Endothelial cell of umbilical vein (primary cell): ENCODE results near the gene NEDD4. TPM values are rescaled to one million over a fixed set of nuclear protein-coding genes. Genes with fewer than 3 reads are reported as not detected.

Source experiments
- BruUV-seq: library from RNA; stranded (reverse); fragments of 400-500 nt; replicated peaks from 2 replicates; lab custom pipeline; 2021; lab: Mats Ljungman, UMichigan
- CTCF ChIA-PET: fragments of 300-600, 350-600 bp; sonication (Branson Sonifier 250); formaldehyde crosslinking; loops from one replicate; lab custom pipeline; 2021; ENCODE audit warnings: antibody characterized with exemption, inconsistent platforms; lab: Charles Lee
- POLR2A ChIA-PET: fragments of 300-600, 350-600 bp; sonication (Branson Sonifier 250); formaldehyde crosslinking; loops from one replicate; lab custom pipeline; 2021; ENCODE audit warnings: antibody characterized with exemption, inconsistent platforms; lab: Charles Lee
- DNase-seq: peaks from one replicate; pipeline ENCODE4 v3.0.0-alpha.2; 2011; ENCODE audit warnings: low read depth, low spot score
- FAIRE-seq: peaks from 2 replicates; lab custom pipeline; 2011; peaks lifted over from hg19 to GRCh38; lab: Jason Lieb, UNC
- H2AFZ ChIP-seq: 2 replicates; pipeline ENCODE4 v1.6.0; 2012; ENCODE audit warnings: low read depth, low read length, control low read depth, inconsistent platforms
- H3K27ac ChIP-seq: 2 replicates; pipeline ENCODE4 v1.5.1; 2011; ENCODE audit warnings: low read depth, mild to moderate bottlenecking, control low read depth, low read length, moderate library complexity; ENCODE audit not compliant: insufficient read depth
- H3K27me3 ChIP-seq, 2 experiments: 2 replicates each; pipeline versions ENCODE4 v1.6.0 to v1.6.1; 2011; ENCODE audit warnings: low read length in 2 of 2, mixed read lengths in 1 of 2; ENCODE audit not compliant: control insufficient read depth in 2 of 2, insufficient read depth in 2 of 2
- H3K36me3 ChIP-seq, 2 experiments: 2 replicates in 1 of 2; 3 replicates in 1 of 2; pipeline ENCODE4 v1.5.1; 2011; ENCODE audit warnings: low read length in 2 of 2, mild to moderate bottlenecking in 1 of 2, moderate library complexity in 1 of 2; ENCODE audit not compliant: control insufficient read depth in 2 of 2, insufficient read depth in 2 of 2; ENCODE audit errors: extremely low read depth in 1 of 2
- H3K4me1 ChIP-seq: 3 replicates; pipeline ENCODE4 v1.5.1; 2011; ENCODE audit warnings: mild to moderate bottlenecking, low read length; ENCODE audit not compliant: control insufficient read depth, insufficient read depth; ENCODE audit errors: extremely low read depth
- H3K4me2 ChIP-seq: 2 replicates; pipeline ENCODE4 v1.6.1; 2011; ENCODE audit warnings: low read length, control low read depth, mixed read lengths; ENCODE audit not compliant: insufficient read depth
- H3K4me3 ChIP-seq, 3 experiments: fragments of 200-600 bp in 1 of 3; sonication (generic), shearing (Covaris generic) in 1 of 3; replicated peaks in 1 of 3; 2 replicates each; pipeline ENCODE4 v1.5.1; 2011 to 2016; ENCODE audit warnings: control low read depth in 3 of 3, low read length in 3 of 3, mild to moderate bottlenecking in 2 of 3, inconsistent platforms in 1 of 3, low read depth in 1 of 3, moderate library complexity in 1 of 3; ENCODE audit not compliant: insufficient read depth in 1 of 3
- H3K79me2 ChIP-seq: 2 replicates; pipeline ENCODE4 v1.6.0; 2012; ENCODE audit warnings: low read length, inconsistent platforms; ENCODE audit not compliant: control insufficient read depth, insufficient read depth
- H3K9ac ChIP-seq: replicated peaks from 2 replicates; pipeline ENCODE3; 2011; ENCODE audit warnings: low read length, control low read depth; ENCODE audit not compliant: insufficient read depth; ENCODE audit errors: extremely low read depth
- H3K9me1 ChIP-seq: replicated peaks from 3 replicates; pipeline ENCODE4 v1.6.0; 2011; ENCODE audit warnings: mild to moderate bottlenecking, low read length; ENCODE audit not compliant: control insufficient read depth, insufficient read depth; ENCODE audit errors: extremely low read depth
- H3K9me3 ChIP-seq: replicated peaks from 2 replicates; pipeline ENCODE4 v1.5.1; 2012; ENCODE audit warnings: low read length, inconsistent platforms; ENCODE audit not compliant: control insufficient read depth, insufficient read depth
- H4K20me1 ChIP-seq: replicated peaks from 2 replicates; pipeline ENCODE3; 2011; ENCODE audit warnings: mild to moderate bottlenecking, low read length; ENCODE audit not compliant: control insufficient read depth, insufficient read depth; ENCODE audit errors: extremely low read depth
- CTCF ChIP-seq, 2 donors: IDR thresholded peaks; 1 replicate in 1 of 2; 2 replicates in 1 of 2; pipeline ENCODE4 v1.5.1; 2011; ENCODE audit warnings: low read length in 2 of 2, mild to moderate bottlenecking in 2 of 2, moderate library complexity in 2 of 2, control low read depth in 1 of 2, inconsistent platforms in 1 of 2, low read depth in 1 of 2; ENCODE audit not compliant: insufficient read depth in 1 of 2; ENCODE audit errors: extremely low read depth in 1 of 2
- EZH2 ChIP-seq: IDR thresholded peaks from 2 replicates; pipeline ENCODE4 v1.6.1; 2012; ENCODE audit warnings: borderline replicate concordance, low read depth, mild to moderate bottlenecking, moderate library complexity, low read length, inconsistent platforms; ENCODE audit not compliant: severe bottlenecking
- FOS ChIP-seq: IDR thresholded peaks from 2 replicates; pipeline ENCODE4 v1.6.1; 2011; ENCODE audit warnings: mild to moderate bottlenecking, low read length, moderate library complexity, borderline replicate concordance; ENCODE audit not compliant: insufficient read depth
- GATA2 ChIP-seq: IDR thresholded peaks from 2 replicates; pipeline ENCODE4 v1.7.0; 2011; ENCODE audit warnings: low read depth, mild to moderate bottlenecking, moderate library complexity, mixed read lengths, low read length; ENCODE audit not compliant: insufficient read length, insufficient read depth
- JUN ChIP-seq: IDR thresholded peaks from 2 replicates; pipeline ENCODE4 v1.6.1; 2011; ENCODE audit warnings: borderline replicate concordance, low read depth; ENCODE audit not compliant: insufficient read length, insufficient read depth
- MAX ChIP-seq: IDR thresholded peaks from 2 replicates; pipeline ENCODE4 v1.6.1; 2011; ENCODE audit not compliant: insufficient read depth, insufficient read length
- MYC ChIP-seq: IDR thresholded peaks from one replicate; pipeline ENCODE4 v1.6.1; 2011; ENCODE audit warnings: mild to moderate bottlenecking, low read depth, low read length
- POLR2A ChIP-seq: IDR thresholded peaks from 2 replicates; pipeline ENCODE4 v1.6.1; 2012; ENCODE audit warnings: low read depth, mild to moderate bottlenecking, control low read depth, low read length
- POLR2AphosphoS5 ChIP-seq: IDR thresholded peaks from 2 replicates; pipeline ENCODE4 v1.6.1; 2012; ENCODE audit warnings: low read depth, mild to moderate bottlenecking, control low read depth, low read length, moderate library complexity; ENCODE audit not compliant: insufficient read depth
- dilution Hi-C: fragments of 300-500 bp; cut with MboI; formaldehyde crosslinking; loops from one replicate; pipeline ENCODE4 v1.15.0; 2019; ENCODE audit warnings: low sequenced_read_pairs; ENCODE audit not compliant: extremely low pct_ligation_motif_present
- intact Hi-C: fragments of 100-400 bp; cut with micrococcal nuclease; formaldehyde crosslinking; loops from one replicate; pipeline ENCODE4 v1.10.0; 2022
- polyA plus RNA-seq, 4 experiments: library from polyadenylated mRNA; depleted of rRNA in 3 of 4; stranded (reverse) in 3 of 4; unstranded in 1 of 4; fragments of >200 nt; gene quantifications; 2 replicates each; pipeline versions ENCODE4 v1.2.1 to v1.2.3, GENCODE V29; 2011 to 2012; ENCODE audit warnings: missing spikeins in 1 of 4
- total RNA-seq: library from RNA; stranded (reverse); gene quantifications from 2 replicates; pipeline ENCODE4 v1.2.3, GENCODE V29; 2021

Gene NEDD4
- total and polyA plus RNA-seq, 2 donors (not counting 3 experiments of a cell fraction or from before 2014, with no cell fraction given) = 9.2 to 39.0 TPM

DNA sequence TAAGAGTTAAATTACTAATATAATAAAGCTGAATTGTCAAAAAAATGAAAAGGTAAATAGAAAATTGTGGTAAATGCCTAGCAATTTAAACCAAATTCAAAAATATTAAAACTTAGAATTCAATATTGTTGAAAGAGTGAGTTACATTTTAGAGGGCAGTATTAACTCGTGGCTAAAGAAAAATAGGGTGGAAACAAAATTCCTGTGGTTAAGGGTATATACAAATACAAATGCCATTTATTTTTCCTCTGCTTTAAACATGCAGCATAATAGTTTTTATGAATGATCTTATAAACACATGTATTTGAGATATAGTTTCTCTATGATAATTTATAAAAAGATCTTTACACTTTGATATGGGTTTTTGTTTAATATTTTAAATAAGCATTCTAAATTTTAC is 79.0 kb downstream of the NEDD4 start:
- no peak for FAIRE-seq
- no peaks in the 10 kb centered on the region for H3K79me2 ChIP-seq

GRCh38 chr15:55912982-55913381 is 80.4 kb downstream of the NEDD4 start:
- intact Hi-C loops = no loop called here
- Histone ChIP-seq H2AFZ (no peak overlapping the region), H3K4me3 (no peak overlapping the region), H3K79me2 (no peaks in the 10 kb centered on the region), H4K20me1 (no peaks in the 10 kb centered on the region), H3K27me3 (no peaks in the 10 kb centered on the region), H3K36me3 (no peaks in the 10 kb centered on the region), H3K9me3 (no peaks in the 10 kb centered on the region), H3K9ac (no peak overlapping the region), H3K4me2 (no peak overlapping the region), H3K9me1 (no peaks in the 10 kb centered on the region), H3K27ac (no peak overlapping the region), H3K4me1 (peaks cover 17% of the 10 kb centered on the region)
- POLR2A ChIA-PET = no interaction called here
- FAIRE-seq (no peak), DNase-seq (no peak)
- dilution Hi-C loops = no loop called here
- TF ChIP-seq FOS (no peak), JUN (no peak), POLR2A (no peak), MYC (no peak), EZH2 (no peak), MAX (no peak), CTCF (IDR thresholded peaks at IDR 0.05; ENCODE audit: extremely low read depth in 1 of 2, insufficient read depth in 1 of 2, low read depth in 1 of 2, low read length in 2 of 2) (no peak), POLR2AphosphoS5 (no peak), GATA2 (no peak)
- CTCF ChIA-PET = interaction anchor here (0.8 to 6.9 kb wide), 2 partner anchors 14 to 45 kb away, joined by 3 to 109 read pairs; no protein-coding TSS in a partner anchor
- BruUV-seq = no TSS peak

More for the DNA sequence above, 79.0 kb downstream of the NEDD4 start:
- Histone ChIP-seq H3K4me3 (no peak overlapping the region), H4K20me1 (no peaks in the 10 kb centered on the region), H3K9me3 (no peaks in the 10 kb centered on the region), H3K9me1 (no peaks in the 10 kb centered on the region), H3K9ac (no peak overlapping the region), H3K4me1 (peaks cover 15% of the 10 kb centered on the region), H3K4me2 (no peak overlapping the region), H3K27me3 (no peaks in the 10 kb centered on the region), H2AFZ (no peak overlapping the region), H3K27ac (no peak overlapping the region), H3K36me3 (no peaks in the 10 kb centered on the region)
- DNase-seq = no peak
- intact Hi-C loops (no loop called here), dilution Hi-C loops (no loop called here)
- TF ChIP-seq MYC (no peak), POLR2AphosphoS5 (no peak), GATA2 (no peak), EZH2 (no peak)
- no TSS peak for BruUV-seq
- ChIA-PET CTCF (interaction anchor here (2.5 to 6.9 kb wide), 2 partner anchors 15 to 68 kb away, joined by 9 to 109 read pairs; no protein-coding TSS in a partner anchor), POLR2A (no interaction called here)
